IMR-90 (cell line): Measurements from ENCODE around the gene BHLHE23. TPM values are rescaled to one million over a fixed set of nuclear protein-coding genes. Genes with fewer than 3 reads are reported as not detected.

Source experiments
- ATAC-seq: fragments of 200-7000 bp; cut with Tn5 transposase; 2 replicates; pipeline ENCODE4 v1.9.1; 2020; ENCODE audit warnings: low read depth, mild to moderate bottlenecking, moderate library complexity
- BruUV-seq: library from RNA; stranded (reverse); fragments of 400-500 nt; replicated peaks from 2 replicates; lab custom pipeline; 2021; lab: Mats Ljungman, UMichigan
- CTCF ChIA-PET: fragments of 300-600 bp; formaldehyde crosslinking; extraction: SDS; loops from one replicate; lab custom pipeline; 2021; ENCODE audit warnings: antibody characterized with exemption; lab: Yijun Ruan, JAX
- POLR2A ChIA-PET: fragments of 300-600 bp; sonication (Branson Sonifier 250); formaldehyde crosslinking; loops from one replicate; lab custom pipeline; 2022; ENCODE audit warnings: antibody characterized with exemption; ENCODE audit not compliant: unreplicated experiment; lab: Charles Lee
- DNase-seq: peaks from one replicate; pipeline ENCODE4 v3.0.0; 2013
- H2AFZ ChIP-seq: replicated peaks from 2 replicates; pipeline ENCODE3; 2013; ENCODE audit warnings: low read length, mild to moderate bottlenecking; ENCODE audit not compliant: poor library complexity
- H2AK5ac ChIP-seq: 2 replicates; pipeline ENCODE4 v1.6.1; 2013; ENCODE audit warnings: low read depth, low read length, inconsistent platforms
- H2AK9ac ChIP-seq: replicated peaks from 2 replicates; pipeline ENCODE3; 2013; ENCODE audit warnings: mild to moderate bottlenecking, low read depth, low read length, moderate library complexity; ENCODE audit not compliant: poor library complexity
- H2BK120ac ChIP-seq: 2 replicates; pipeline ENCODE4 v1.6.1; 2013; ENCODE audit warnings: low read depth, low read length, inconsistent platforms
- H2BK15ac ChIP-seq: 3 replicates; pipeline ENCODE4 v1.6.1; 2013; ENCODE audit warnings: low read depth, low read length, inconsistent platforms
- H2BK20ac ChIP-seq: 2 replicates; pipeline ENCODE4 v1.6.1; 2013; ENCODE audit warnings: low read depth, mild to moderate bottlenecking, inconsistent platforms, low read length, moderate library complexity
- H2BK5ac ChIP-seq: 2 replicates; pipeline ENCODE4 v1.6.1; 2013; ENCODE audit warnings: mild to moderate bottlenecking, low read depth, low read length, inconsistent platforms; ENCODE audit not compliant: poor library complexity, severe bottlenecking
- H3K14ac ChIP-seq: replicated peaks from 2 replicates; pipeline ENCODE4 v1.6.1; 2013; ENCODE audit warnings: low read depth, low read length, inconsistent platforms
- H3K18ac ChIP-seq: 2 replicates; pipeline ENCODE4 v1.6.1; 2013; ENCODE audit warnings: low read depth, low read length, control low read depth
- H3K23ac ChIP-seq: 2 replicates; pipeline ENCODE4 v1.6.1; 2013; ENCODE audit warnings: low read depth, low read length, inconsistent platforms
- H3K27ac ChIP-seq: 2 replicates; pipeline ENCODE4 v1.5.1; 2013; ENCODE audit warnings: mild to moderate bottlenecking, control low read depth, low read length; ENCODE audit not compliant: insufficient read depth
- H3K27me3 ChIP-seq: 2 replicates; pipeline ENCODE4 v1.6.1; 2013; ENCODE audit warnings: low read length; ENCODE audit not compliant: control insufficient read depth, insufficient read depth
- H3K36me3 ChIP-seq: 2 replicates; pipeline ENCODE4 v1.6.1; 2013; ENCODE audit warnings: low read length, mixed read lengths; ENCODE audit not compliant: control insufficient read depth, insufficient read depth
- H3K4ac ChIP-seq: 2 replicates; pipeline ENCODE4 v1.6.1; 2013; ENCODE audit warnings: low read depth, low read length, inconsistent platforms
- H3K4me1 ChIP-seq: 2 replicates; pipeline ENCODE4 v1.6.1; 2013; ENCODE audit warnings: low read length, mixed read lengths; ENCODE audit not compliant: control insufficient read depth, insufficient read depth
- H3K4me2 ChIP-seq: 2 replicates; pipeline ENCODE4 v1.6.1; 2013; ENCODE audit warnings: low read depth, mild to moderate bottlenecking, control low read depth, low read length, moderate library complexity
- H3K4me3 ChIP-seq: 2 replicates; pipeline ENCODE4 v1.5.1; 2013; ENCODE audit warnings: low read depth, mild to moderate bottlenecking, control low read depth, low read length, moderate library complexity; ENCODE audit not compliant: insufficient read depth
- H3K56ac ChIP-seq: 2 replicates; pipeline ENCODE4 v1.6.1; 2013; ENCODE audit warnings: low read length, inconsistent platforms; ENCODE audit not compliant: insufficient read depth; ENCODE audit errors: extremely low read depth
- H3K79me1 ChIP-seq, 2 experiments: 2 replicates each; pipeline ENCODE4 v1.6.1; 2013; ENCODE audit warnings: low read length in 2 of 2, inconsistent platforms in 1 of 2, low read depth in 1 of 2
- H3K9ac ChIP-seq: 2 replicates; pipeline ENCODE4 v1.6.1; 2013; ENCODE audit warnings: low read depth, low read length, control low read depth
- H3K9me1 ChIP-seq: 2 replicates; pipeline ENCODE4 v1.6.1; 2013; ENCODE audit warnings: low read length, inconsistent platforms; ENCODE audit not compliant: insufficient read depth
- H3K9me3 ChIP-seq: 2 replicates; pipeline ENCODE4 v1.6.1; 2013; ENCODE audit warnings: low read length; ENCODE audit not compliant: control insufficient read depth, insufficient read depth
- H4K20me1 ChIP-seq: 2 replicates; pipeline ENCODE4 v1.6.1; 2013; ENCODE audit warnings: low read length, inconsistent platforms; ENCODE audit not compliant: insufficient read depth
- H4K5ac ChIP-seq: 2 replicates; pipeline ENCODE4 v1.6.1; 2013; ENCODE audit warnings: mild to moderate bottlenecking, low read depth, low read length, control low read depth
- H4K8ac ChIP-seq, 2 experiments: 2 replicates each; pipeline ENCODE4 v1.6.1; 2013; ENCODE audit warnings: low read depth in 2 of 2, low read length in 2 of 2, control low read depth in 1 of 2, inconsistent platforms in 1 of 2
- H4K91ac ChIP-seq: 2 replicates; pipeline ENCODE4 v1.6.1; 2013; ENCODE audit warnings: low read depth, low read length, inconsistent platforms; ENCODE audit not compliant: insufficient read depth
- USF2 ChIP-seq: fragments of 150-350 bp; IDR thresholded peaks from 2 replicates; pipeline ENCODE4 v1.6.1; 2017; ENCODE audit warnings: mild to moderate bottlenecking, antibody characterized with exemption, low read length, low read depth
- WGBS, 2 experiments: methylation state at CpG; one replicate each; pipeline versions ENCODE4 v1.1.5 to v1.1.7; 2013; ENCODE audit warnings: missing lambda C conversion rate in 2 of 2; ENCODE audit not compliant: insufficient read length in 1 of 2; ENCODE audit errors: extremely low coverage in 2 of 2; 5-methylcytosine and 5-hydroxymethylcytosine counted together
- dilution Hi-C: fragments of 300-500 bp; cut with HindIII; formaldehyde crosslinking; loops from one replicate; pipeline ENCODE4 v1.14.3; 2018; ENCODE audit warnings: low sequenced_read_pairs; ENCODE audit not compliant: unreplicated experiment
- in situ Hi-C: fragments of 300-500 bp; cut with MboI; formaldehyde crosslinking; loops from 3 replicates; pipeline ENCODE4 v1.14.3; 2019; ENCODE audit warnings: low sequenced_read_pairs, inconsistent platforms, mixed read lengths
- intact Hi-C: fragments of 100-400 bp; cut with micrococcal nuclease; formaldehyde crosslinking; loops from 2 replicates; pipeline ENCODE4 v1.10.0; 2022
- polyA plus RNA-seq, 3 experiments: library from polyadenylated mRNA; depleted of rRNA; stranded (reverse); fragments of >200 nt; gene quantifications; 2 replicates each; pipeline ENCODE4 v1.2.3, GENCODE V29; 2012; ENCODE audit warnings: low replicate concordance in 1 of 3
- total RNA-seq: library from RNA; depleted of rRNA; stranded (reverse); fragments of >200 nt; gene quantifications from 2 replicates; pipeline ENCODE4 v1.2.3, GENCODE V29; 2012

The BHLHE23 gene
- total and polyA plus RNA-seq, 2 of the 4 experiments (the other 2 are of a cell fraction), result not detected

- ChIA-PET CTCF (no interaction called here), POLR2A (no interaction called here)
- no peaks in the 10 kb centered on the region for H3K79me1 ChIP-seq
- H3K27me3 ChIP-seq, result peaks cover 50% of the 10 kb centered on the region
- no peak overlapping the region for H4K91ac ChIP-seq
- DNase-seq, result no peak
- H2BK120ac ChIP-seq, result no peak overlapping the region
- BruUV-seq, result no TSS peak
- no peaks in the 10 kb centered on the region for H3K4me1 ChIP-seq
- no peak overlapping the region for H3K9ac ChIP-seq
- dilution Hi-C loops, result no loop called here
- TF ChIP-seq USF2, result no peak
- WGBS, 2 experiments, result 44% methylated on average over 10 of the region's 16 CpGs; no CpG with 5 or more reads in 1 of the 2 experiments
- no peak overlapping the region for H2BK5ac ChIP-seq
- ATAC-seq, result no peak
- no peak overlapping the region for H2BK20ac ChIP-seq
- H3K18ac ChIP-seq, result no peak overlapping the region
- no peak overlapping the region for H2BK15ac ChIP-seq
- H3K9me1 ChIP-seq, result no peaks in the 10 kb centered on the region
- H2AFZ ChIP-seq, result no peak overlapping the region
- H2AK9ac ChIP-seq, result no peak overlapping the region
- H3K4me2 ChIP-seq, result no peak overlapping the region
- no peak overlapping the region for H3K56ac ChIP-seq
- H3K4me3 ChIP-seq, result no peak overlapping the region
- no peak overlapping the region for H3K14ac ChIP-seq
- intact Hi-C loops, result no loop called here
- in situ Hi-C loops, result no loop called here
- no peaks in the 10 kb centered on the region for H4K20me1 ChIP-seq
- H3K27ac ChIP-seq, result no peak overlapping the region
- H3K9me3 ChIP-seq, result no peaks in the 10 kb centered on the region
- no peak overlapping the region for H3K23ac ChIP-seq
- no peak overlapping the region for H3K4ac ChIP-seq
- H2AK5ac ChIP-seq, result no peak overlapping the region
- no peak overlapping the region for H4K8ac ChIP-seq
- no peak overlapping the region for H4K5ac ChIP-seq
- no peaks in the 10 kb centered on the region for H3K36me3 ChIP-seq
Measured at GRCh38 chr20:62969179-62969760, 37.5 kb downstream of the BHLHE23 start.
